Fibroblast of mammary gland (primary cell): ENCODE data around the gene IRF4.

Experiments used
- DNase-seq: peaks from one replicate; pipeline ENCODE4 v3.0.0-alpha.2; 2010; ENCODE audit warnings: low read depth
- H3K4me3 ChIP-seq: 2 replicates; pipeline ENCODE4 v1.5.1; 2011; ENCODE audit warnings: low read depth, mild to moderate bottlenecking, low read length, moderate library complexity; ENCODE audit not compliant: control insufficient read depth
- CTCF ChIP-seq: conservative IDR thresholded peaks from 2 replicates; pipeline ENCODE4 v1.5.1; 2011; ENCODE audit warnings: low read depth, low read length, inconsistent platforms; ENCODE audit not compliant: control insufficient read depth, insufficient read depth

The IRF4 gene

GRCh38 chr6:344816-345340 is 46.7 kb upstream of the IRF4 start:
- TF ChIP-seq CTCF: no peak
- DNase-seq: no peak
- no peak overlapping the region for H3K4me3 ChIP-seq

GRCh38 chr6:345747-346385 is 45.7 kb upstream of the IRF4 start:
- DNase-seq: peak; percentile 64
- TF ChIP-seq CTCF: no peak
- H3K4me3 ChIP-seq: no peak overlapping the region

GRCh38 chr6:346386-347030 is 45.0 kb upstream of the IRF4 start:
- H3K4me3 ChIP-seq: no peak overlapping the region
- peak; percentile 70 for DNase-seq
- no peak for TF ChIP-seq CTCF

GRCh38 chr6:347232-347631 is 44.3 kb upstream of the IRF4 start:
- DNase-seq: no peak
- H3K4me3 ChIP-seq: no peak overlapping the region
- no peak for TF ChIP-seq CTCF

GRCh38 chr6:347951-348859 is 43.3 kb upstream of the IRF4 start:
- TF ChIP-seq CTCF: no peak
- no peak for DNase-seq
- no peak overlapping the region for H3K4me3 ChIP-seq

GRCh38 chr6:348860-349396 is 42.6 kb upstream of the IRF4 start:
- H3K4me3 ChIP-seq: no peak overlapping the region
- DNase-seq: no peak
- no peak for TF ChIP-seq CTCF
